Loucy (cell line): ENCODE data around the gene CORO2A.

Experiments
- H2AFZ ChIP-seq: fragments of 200-600 bp; sonication (generic); 2 replicates; pipeline ENCODE4 v1.6.0; 2016; ENCODE audit warnings: antibody characterized with exemption, mild to moderate bottlenecking, low read length, moderate library complexity
- H3F3A ChIP-seq: fragments of 200-600 bp; 2 replicates; pipeline ENCODE4 v1.6.0; 2016; ENCODE audit warnings: antibody characterized with exemption, low read depth, mild to moderate bottlenecking
- H3K27me3 ChIP-seq: fragments of 200-600 bp; sonication (generic); 2 replicates; pipeline ENCODE4 v1.6.1; 2014; ENCODE audit warnings: low read length, mild to moderate bottlenecking; ENCODE audit not compliant: insufficient read depth, poor library complexity, severe bottlenecking
- H3K36me3 ChIP-seq: fragments of 200-600 bp; sonication (generic); 2 replicates; pipeline ENCODE4 v1.6.1; 2016; ENCODE audit warnings: low read length; ENCODE audit not compliant: insufficient read depth
- H3K4me1 ChIP-seq: fragments of 200-600 bp; sonication (generic); 2 replicates; pipeline ENCODE4 v1.5.1; 2014; ENCODE audit warnings: low read length, mild to moderate bottlenecking; ENCODE audit not compliant: insufficient read depth, poor library complexity, severe bottlenecking
- H3K4me2 ChIP-seq: fragments of 200-600 bp; sonication (generic); 2 replicates; pipeline ENCODE4 v1.6.0; 2014; ENCODE audit warnings: antibody characterized with exemption, low read length, low read depth, mild to moderate bottlenecking; ENCODE audit not compliant: poor library complexity, severe bottlenecking
- H3K4me3 ChIP-seq: fragments of 200-600 bp; sonication (generic); 2 replicates; pipeline ENCODE4 v1.5.1; 2014; ENCODE audit warnings: low read length, mild to moderate bottlenecking, mixed read lengths; ENCODE audit not compliant: poor library complexity, severe bottlenecking
- H3K79me2 ChIP-seq: fragments of 200-600 bp; sonication (generic); 2 replicates; pipeline ENCODE4 v1.6.1; 2014; ENCODE audit warnings: low read length; ENCODE audit not compliant: insufficient read depth
- H3K9ac ChIP-seq: fragments of 200-600 bp; sonication (generic); 2 replicates; pipeline ENCODE4 v1.6.0; 2014; ENCODE audit warnings: mild to moderate bottlenecking, low read depth, low read length, moderate library complexity; ENCODE audit not compliant: poor library complexity, severe bottlenecking
- H3K9me2 ChIP-seq: fragments of 200-600 bp; sonication (generic); replicated peaks from 2 replicates; pipeline ENCODE4 v1.6.1; 2016; ENCODE audit warnings: low read depth, low read length, mixed read lengths
- H3K9me3 ChIP-seq: fragments of 200-600 bp; sonication (generic); 2 replicates; pipeline ENCODE4 v1.6.1; 2014; ENCODE audit warnings: mild to moderate bottlenecking, antibody characterized with exemption, low read length, low read depth; ENCODE audit not compliant: insufficient read depth
- H4K20me1 ChIP-seq: fragments of 200-600 bp; sonication (generic); 2 replicates; pipeline ENCODE4 v1.6.0; 2014; ENCODE audit warnings: antibody characterized with exemption, low read length, mild to moderate bottlenecking; ENCODE audit not compliant: insufficient read depth, poor library complexity, severe bottlenecking
- EZH2phosphoT487 ChIP-seq: fragments of 200-600 bp; IDR thresholded peaks from 2 replicates; pipeline ENCODE4 v1.6.1; 2018; ENCODE audit warnings: antibody characterized with exemption, mild to moderate bottlenecking, moderate library complexity, borderline replicate concordance
- TF ChIP-seq, protein P1 (sequence below): fragments of 200-600 bp; sonication (generic); conservative IDR thresholded peaks from 2 replicates; pipeline ENCODE4 v1.5.1; 2014; ENCODE audit warnings: mild to moderate bottlenecking, antibody characterized with exemption, low read length

Gene CORO2A

DNA sequence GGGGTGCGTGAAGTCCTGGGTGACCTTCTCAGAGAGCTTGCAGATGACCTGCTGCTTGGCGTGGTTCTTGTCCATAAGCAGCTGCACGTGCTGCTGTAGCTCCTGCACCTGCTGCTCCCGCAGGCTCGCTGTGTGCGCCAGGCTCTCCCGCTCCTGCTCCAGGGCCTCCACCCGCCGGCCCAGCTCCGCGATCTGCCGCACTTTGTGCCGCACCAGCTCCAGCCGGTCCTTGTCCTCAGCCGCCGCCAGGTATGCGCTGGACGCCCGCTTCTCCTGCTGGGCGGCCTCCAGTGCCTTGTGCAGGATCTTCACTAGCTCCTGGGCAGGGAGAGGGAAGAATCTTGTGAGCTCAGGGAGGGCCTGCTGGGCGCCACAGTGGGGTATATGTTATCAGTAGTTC lies 28.5 kb upstream of the CORO2A start:
- Histone ChIP-seq H3F3A (no peaks in the 10 kb centered on the region), H3K36me3 (no peaks in the 10 kb centered on the region), H4K20me1 (no peaks in the 10 kb centered on the region), H3K27me3 (no peaks in the 10 kb centered on the region), H3K4me2 (no peak overlapping the region), H3K9me3 (no peaks in the 10 kb centered on the region), H2AFZ (no peak overlapping the region), H3K9me2 (no peaks in the 10 kb centered on the region), H3K4me3 (no peak overlapping the region), H3K9ac (no peak overlapping the region), H3K79me2 (no peaks in the 10 kb centered on the region), H3K4me1 (no peaks in the 10 kb centered on the region)
- TF ChIP-seq, protein P1, sequence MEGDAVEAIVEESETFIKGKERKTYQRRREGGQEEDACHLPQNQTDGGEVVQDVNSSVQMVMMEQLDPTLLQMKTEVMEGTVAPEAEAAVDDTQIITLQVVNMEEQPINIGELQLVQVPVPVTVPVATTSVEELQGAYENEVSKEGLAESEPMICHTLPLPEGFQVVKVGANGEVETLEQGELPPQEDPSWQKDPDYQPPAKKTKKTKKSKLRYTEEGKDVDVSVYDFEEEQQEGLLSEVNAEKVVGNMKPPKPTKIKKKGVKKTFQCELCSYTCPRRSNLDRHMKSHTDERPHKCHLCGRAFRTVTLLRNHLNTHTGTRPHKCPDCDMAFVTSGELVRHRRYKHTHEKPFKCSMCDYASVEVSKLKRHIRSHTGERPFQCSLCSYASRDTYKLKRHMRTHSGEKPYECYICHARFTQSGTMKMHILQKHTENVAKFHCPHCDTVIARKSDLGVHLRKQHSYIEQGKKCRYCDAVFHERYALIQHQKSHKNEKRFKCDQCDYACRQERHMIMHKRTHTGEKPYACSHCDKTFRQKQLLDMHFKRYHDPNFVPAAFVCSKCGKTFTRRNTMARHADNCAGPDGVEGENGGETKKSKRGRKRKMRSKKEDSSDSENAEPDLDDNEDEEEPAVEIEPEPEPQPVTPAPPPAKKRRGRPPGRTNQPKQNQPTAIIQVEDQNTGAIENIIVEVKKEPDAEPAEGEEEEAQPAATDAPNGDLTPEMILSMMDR = no peak
- no peak for TF ChIP-seq EZH2phosphoT487

DNA sequence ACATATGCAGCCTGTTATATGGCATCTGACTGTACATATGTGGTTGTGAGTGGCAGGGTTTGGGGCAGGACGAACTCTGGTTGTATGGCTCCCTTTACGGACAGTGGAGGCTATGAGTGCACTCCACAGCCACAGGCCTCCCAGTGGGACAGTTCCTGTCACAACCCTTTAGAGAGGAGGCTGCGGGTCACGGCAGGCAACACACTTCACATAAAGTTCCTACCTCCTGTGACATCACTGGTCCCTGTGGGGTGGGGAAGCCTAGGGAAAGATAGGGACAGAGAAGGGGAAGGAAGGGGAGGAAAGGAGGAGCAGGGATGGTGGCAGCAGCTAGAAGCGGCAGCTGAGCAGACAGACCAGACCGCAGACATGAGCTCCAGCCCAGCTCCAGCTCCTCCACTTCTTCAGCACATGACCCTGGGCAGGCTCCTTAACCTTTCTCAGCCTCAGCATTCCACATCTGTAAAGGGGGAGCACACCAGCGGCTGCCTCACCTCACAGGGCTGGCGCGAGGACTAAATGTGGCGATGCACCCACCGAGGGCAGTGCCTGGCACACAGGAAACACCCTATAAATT lies 27.4 kb upstream of the CORO2A start:
- H3K4me1 ChIP-seq = no peaks in the 10 kb centered on the region
- H3K79me2 ChIP-seq = no peaks in the 10 kb centered on the region
- H3F3A ChIP-seq = no peaks in the 10 kb centered on the region
- no peak for TF ChIP-seq EZH2phosphoT487
- TF ChIP-seq, protein P1 = no peak
- H3K9me3 ChIP-seq = no peaks in the 10 kb centered on the region
- no peak overlapping the region for H3K4me3 ChIP-seq
- H3K27me3 ChIP-seq = no peaks in the 10 kb centered on the region
- no peaks in the 10 kb centered on the region for H3K36me3 ChIP-seq
- H3K9ac ChIP-seq = no peak overlapping the region
- no peak overlapping the region for H2AFZ ChIP-seq
- no peaks in the 10 kb centered on the region for H3K9me2 ChIP-seq
- H4K20me1 ChIP-seq = no peaks in the 10 kb centered on the region
- no peak overlapping the region for H3K4me2 ChIP-seq

DNA sequence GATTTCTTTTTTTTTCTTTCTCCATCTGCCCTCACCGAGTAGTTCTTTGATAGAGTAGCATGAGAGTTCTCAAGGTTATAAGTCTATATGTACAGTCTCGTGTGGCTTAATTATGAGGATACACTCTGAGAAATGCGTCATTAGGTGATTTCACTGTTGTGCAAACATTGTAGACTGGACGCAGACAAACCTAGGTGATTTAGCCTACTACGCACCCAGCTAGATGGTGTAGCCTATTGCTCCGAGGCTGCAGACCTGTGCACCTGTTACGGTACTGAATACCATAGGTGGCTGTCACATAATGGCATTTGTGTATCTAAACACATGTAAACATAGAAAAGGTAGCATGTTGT lies 26.9 kb upstream of the CORO2A start:
- H3K9me3 ChIP-seq = no peaks in the 10 kb centered on the region
- no peaks in the 10 kb centered on the region for H3K9me2 ChIP-seq
- H3F3A ChIP-seq = no peaks in the 10 kb centered on the region
- H3K4me2 ChIP-seq = no peak overlapping the region
- no peaks in the 10 kb centered on the region for H3K4me1 ChIP-seq
- H3K9ac ChIP-seq = no peak overlapping the region
- H3K27me3 ChIP-seq = no peaks in the 10 kb centered on the region
- no peak overlapping the region for H3K4me3 ChIP-seq
- no peaks in the 10 kb centered on the region for H3K36me3 ChIP-seq
- H4K20me1 ChIP-seq = no peaks in the 10 kb centered on the region
- H2AFZ ChIP-seq = no peak overlapping the region
- no peaks in the 10 kb centered on the region for H3K79me2 ChIP-seq
- TF ChIP-seq EZH2phosphoT487 = no peak
- TF ChIP-seq, protein P1 = no peak
